Measurements from ENCODE around the gene INTS14. TPM values are rescaled to one million over a fixed set of nuclear protein-coding genes. Genes with fewer than 3 reads are reported as not detected.

INTS14 gene
- total and polyA plus RNA-seq, 11 donors = 5.7 to 19.3 (median 15.1) TPM

DNA sequence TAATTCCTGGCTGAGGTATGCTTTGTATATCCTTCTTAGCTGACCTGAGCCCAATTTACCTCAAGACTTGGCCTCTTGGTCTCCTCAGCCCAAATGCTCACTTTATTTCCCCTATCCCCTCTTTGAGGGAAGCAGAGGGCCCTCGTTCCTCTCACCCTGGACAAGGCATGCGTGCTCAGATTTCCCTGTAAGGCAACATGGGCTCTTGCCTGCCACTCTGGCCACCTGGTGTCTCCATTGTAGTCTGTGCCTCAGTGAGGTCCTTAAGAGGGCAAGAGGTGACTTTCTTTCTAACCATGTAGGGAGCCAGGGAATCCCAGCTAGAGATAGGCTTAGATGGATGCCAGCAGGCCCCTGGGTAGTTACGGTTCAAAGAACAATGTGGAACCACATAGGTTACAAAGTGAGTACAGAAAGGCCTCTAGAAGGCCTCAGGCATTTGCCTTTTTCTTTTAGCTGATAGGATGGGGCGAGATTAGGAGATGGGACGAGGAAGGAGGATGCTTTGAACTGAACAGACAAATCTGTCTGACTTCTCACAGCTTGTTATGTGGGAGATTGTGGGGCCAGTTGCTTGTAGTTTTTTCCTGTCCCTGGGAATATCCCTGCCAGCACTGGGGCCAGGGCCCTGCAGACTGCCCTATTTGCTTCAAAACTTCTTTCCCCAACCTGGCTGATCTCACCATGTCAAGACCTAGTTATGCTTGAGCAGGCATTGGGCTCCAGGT is 1.1 kb upstream of the INTS14 start:
- H3K4me1 ChIP-seq = peaks cover 3 to 28% (median 20%) of the 10 kb centered on the region in 12 donors
- DNase-seq = no peak
- H3K4me3 ChIP-seq = peak overlapping the region in 11 of 12 donors; percentile 78 to 98 (median 87)
- intact Hi-C loops (cut with DNase I) = loop anchor here in 2 of 10 donors (1.0 to 2.0 kb wide), 3 partner anchors 81 to 257 kb away; partner anchors contain the start of genes DPP8 (in 1 of the 2), HACD3 (in 1 of the 2) and RAB11A (in 1 of the 2)
- no peak for TF ChIP-seq POLR2A (IDR thresholded peaks at IDR 0.05)
- TF ChIP-seq, protein P1, sequence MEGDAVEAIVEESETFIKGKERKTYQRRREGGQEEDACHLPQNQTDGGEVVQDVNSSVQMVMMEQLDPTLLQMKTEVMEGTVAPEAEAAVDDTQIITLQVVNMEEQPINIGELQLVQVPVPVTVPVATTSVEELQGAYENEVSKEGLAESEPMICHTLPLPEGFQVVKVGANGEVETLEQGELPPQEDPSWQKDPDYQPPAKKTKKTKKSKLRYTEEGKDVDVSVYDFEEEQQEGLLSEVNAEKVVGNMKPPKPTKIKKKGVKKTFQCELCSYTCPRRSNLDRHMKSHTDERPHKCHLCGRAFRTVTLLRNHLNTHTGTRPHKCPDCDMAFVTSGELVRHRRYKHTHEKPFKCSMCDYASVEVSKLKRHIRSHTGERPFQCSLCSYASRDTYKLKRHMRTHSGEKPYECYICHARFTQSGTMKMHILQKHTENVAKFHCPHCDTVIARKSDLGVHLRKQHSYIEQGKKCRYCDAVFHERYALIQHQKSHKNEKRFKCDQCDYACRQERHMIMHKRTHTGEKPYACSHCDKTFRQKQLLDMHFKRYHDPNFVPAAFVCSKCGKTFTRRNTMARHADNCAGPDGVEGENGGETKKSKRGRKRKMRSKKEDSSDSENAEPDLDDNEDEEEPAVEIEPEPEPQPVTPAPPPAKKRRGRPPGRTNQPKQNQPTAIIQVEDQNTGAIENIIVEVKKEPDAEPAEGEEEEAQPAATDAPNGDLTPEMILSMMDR (IDR thresholded peaks at IDR 0.05) = no peak
- no peaks in the 10 kb centered on the region for H3K27me3 ChIP-seq
- peaks cover 0 to 8% (median 0%) of the 10 kb centered on the region in 9 donors for H3K36me3 ChIP-seq
- peak overlapping the region; percentile 87 to 98 (median 94) for H3K27ac ChIP-seq
- H3K9me3 ChIP-seq = no peaks in the 10 kb centered on the region
- ATAC-seq = no peak
- WGBS, 4 donors = 68 to 84% (median 83%) methylated on average over 5 of the region's 5 CpGs

DNA sequence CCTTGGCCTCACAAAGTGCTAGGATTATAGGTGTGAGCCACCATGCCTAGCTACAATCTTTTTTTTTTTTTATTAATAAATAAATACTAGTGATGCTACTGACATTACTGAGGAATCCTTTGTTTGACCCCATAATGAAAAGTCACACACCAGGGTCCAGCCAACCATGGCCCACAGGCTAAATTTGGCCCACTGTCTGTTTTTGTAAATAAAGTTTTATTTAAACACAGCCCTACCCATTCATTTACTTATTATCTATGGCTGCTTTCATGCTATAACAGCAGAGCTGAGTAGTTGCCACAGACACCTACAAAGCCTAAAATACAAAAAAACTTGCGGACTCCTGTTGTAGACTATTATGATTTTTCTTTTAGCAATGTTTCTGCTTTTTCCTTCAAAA is 7.4 kb downstream of the INTS14 start:
- peaks cover 2 to 76% (median 60%) of the 10 kb centered on the region in 9 donors for H3K36me3 ChIP-seq
- H3K27ac ChIP-seq = no peak overlapping the region
- DNase-seq = no peak
- WGBS, 4 donors = 86 to 100% (median 99%) methylated on average over 1 of the region's 1 CpG
- intact Hi-C loops (cut with DNase I) = no loop called here
- H3K27me3 ChIP-seq = no peaks in the 10 kb centered on the region
- H3K9me3 ChIP-seq = no peaks in the 10 kb centered on the region
- peaks cover 0 to 6% (median 0%) of the 10 kb centered on the region in 12 donors for H3K4me1 ChIP-seq
- TF ChIP-seq, protein P1 (IDR thresholded peaks at IDR 0.05) = no peak
- no peak for TF ChIP-seq POLR2A (IDR thresholded peaks at IDR 0.05)
- no peak for ATAC-seq
- no peak overlapping the region for H3K4me3 ChIP-seq

DNA sequence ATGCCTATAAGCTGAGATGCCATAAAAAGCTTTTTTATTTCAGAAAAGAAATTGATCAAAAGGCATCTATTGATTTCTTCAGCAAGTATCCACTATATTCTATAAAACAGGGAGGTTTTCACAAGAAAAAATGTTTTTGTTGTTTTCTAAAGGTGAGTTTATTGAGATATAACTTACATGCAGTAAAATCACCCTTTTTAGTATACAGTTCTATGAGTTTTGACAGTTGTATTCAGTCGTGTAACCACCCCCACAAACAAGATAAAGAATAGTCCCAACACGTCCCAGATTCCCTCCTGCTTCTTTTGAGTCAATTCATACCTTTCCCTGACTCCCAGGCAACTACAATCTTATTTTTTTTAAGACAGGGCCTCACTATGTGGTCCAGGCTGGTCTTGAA is 7.8 kb downstream of the INTS14 start:
- H3K27ac ChIP-seq = no peak overlapping the region

DNA sequence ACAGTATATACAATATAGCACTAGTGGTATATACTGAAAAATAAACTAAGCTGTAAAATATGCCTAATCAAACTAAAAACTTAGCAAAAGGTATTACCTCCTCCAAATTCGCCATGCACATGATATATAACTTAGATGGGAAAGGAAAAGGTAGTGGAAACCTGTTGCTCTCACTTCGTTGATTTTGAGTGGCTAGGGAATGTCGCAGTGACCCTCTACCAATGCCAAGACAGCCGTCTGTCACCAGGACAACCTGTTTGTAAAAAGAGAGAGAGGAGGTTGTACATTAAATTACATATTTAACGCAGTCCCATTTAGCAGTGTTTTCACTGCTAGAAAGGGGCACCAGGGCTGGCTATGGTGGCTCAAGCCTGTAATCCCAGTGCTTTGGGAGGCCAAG is 11.3 kb downstream of the INTS14 start:
- peaks cover 2 to 100% (median 90%) of the 10 kb centered on the region in 9 donors for H3K36me3 ChIP-seq
- 94 to 98% (median 96%) methylated on average over 5 of the region's 5 CpGs for WGBS, 4 donors
- TF ChIP-seq, protein P1 (IDR thresholded peaks at IDR 0.05) = no peak
- TF ChIP-seq POLR2A (IDR thresholded peaks at IDR 0.05) = no peak
- no peaks in the 10 kb centered on the region for H3K27me3 ChIP-seq
- H3K4me3 ChIP-seq = no peak overlapping the region
- intact Hi-C loops (cut with DNase I) = no loop called here
- no peak overlapping the region for H3K27ac ChIP-seq
- H3K4me1 ChIP-seq = peaks cover 0 to 6% (median 0%) of the 10 kb centered on the region in 12 donors
- DNase-seq (no peak), ATAC-seq (no peak)
- no peaks in the 10 kb centered on the region for H3K9me3 ChIP-seq

More for the DNA sequence above, 7.8 kb downstream of the INTS14 start:
- no peak for DNase-seq
- intact Hi-C loops (cut with DNase I) = no loop called here
- WGBS, 4 donors = 67 to 82% (median 79%) methylated on average over 2 of the region's 2 CpGs
- TF ChIP-seq POLR2A (IDR thresholded peaks at IDR 0.05) = no peak
- Histone ChIP-seq H3K36me3 (peaks cover 2 to 80% (median 64%) of the 10 kb centered on the region in 9 donors), H3K4me1 (peaks cover 0 to 6% (median 0%) of the 10 kb centered on the region in 12 donors), H3K4me3 (no peak overlapping the region), H3K27me3 (no peaks in the 10 kb centered on the region), H3K9me3 (no peaks in the 10 kb centered on the region)
- no peak for ATAC-seq

Measured in heart left ventricle (tissue), 16 donors.